ENCODE results near the gene PTPRH.

PTPRH gene

GRCh38 chr19:55244004-55244680 lies 34.8 kb upstream of the PTPRH start:
- no peak for DNase-seq

GRCh38 chr19:55242517-55242916 lies 33.2 kb upstream of the PTPRH start:
- no peak for DNase-seq

GRCh38 chr19:55241935-55242464 lies 32.7 kb upstream of the PTPRH start:
- DNase-seq: no peak

- DNase-seq: no peak
Measured at GRCh38 chr19:55241143-55241934, 32.0 kb upstream of the PTPRH start.

GRCh38 chr19:55240713-55241020 lies 31.4 kb upstream of the PTPRH start:
- no peak for DNase-seq

GRCh38 chr19:55239004-55239403 lies 29.7 kb upstream of the PTPRH start:
- no peak for DNase-seq

GRCh38 chr19:55238030-55238429 lies 28.7 kb upstream of the PTPRH start:
- no peak for DNase-seq

- DNase-seq: no peak
Measured at GRCh38 chr19:55232986-55233385, 23.7 kb upstream of the PTPRH start.

GRCh38 chr19:55232286-55232602 lies 22.9 kb upstream of the PTPRH start:
- DNase-seq: no peak

- DNase-seq: no peak
Measured at GRCh38 chr19:55231391-55232285, 22.3 kb upstream of the PTPRH start.

- DNase-seq: no peak
Measured at GRCh38 chr19:55230780-55231179, 21.5 kb upstream of the PTPRH start.

GRCh38 chr19:55230329-55230728 lies 21.0 kb upstream of the PTPRH start:
- no peak for DNase-seq

- DNase-seq: no peak
Measured at GRCh38 chr19:55229789-55230182, 20.5 kb upstream of the PTPRH start.

GRCh38 chr19:55229145-55229788 lies 20.0 kb upstream of the PTPRH start:
- DNase-seq: no peak

GRCh38 chr19:55228403-55229031 lies 19.2 kb upstream of the PTPRH start, which contains the start of gene TMEM86B:
Gene TMEM86B, minus strand, starts transcription at chr19:55228763. Its CDS starts 22 bp downstream, at chr19:55228741.
- DNase-seq: no peak

GRCh38 chr19:55228015-55228391 lies 18.7 kb upstream of the PTPRH start:
- DNase-seq: no peak

GRCh38 chr19:55227241-55228014 lies 18.1 kb upstream of the PTPRH start:
- no peak for DNase-seq

- no peak for DNase-seq
Measured at GRCh38 chr19:55226788-55227187, 17.5 kb upstream of the PTPRH start.

- DNase-seq: no peak
Measured at GRCh38 chr19:55226273-55226672, 17.0 kb upstream of the PTPRH start.

- no peak for DNase-seq
Measured at GRCh38 chr19:55225415-55225958, 16.2 kb upstream of the PTPRH start.

Measured in femur (tissue), 1 donor.